ENCODE measurements around the gene KRT76.

KRT76 gene

GRCh38 chr12:52776913-52777395, at the start of gene KRT76:
KRT76 (minus strand) TSS chr12:52777345; CDS start chr12:52777291, 54 bp downstream.
- no peak for DNase-seq
- in situ Hi-C loops (cut with MboI; ENCODE audit: low pct_unique_long_range_greater_than_20kb, low sequenced_read_pairs): no loop called here

DNA sequence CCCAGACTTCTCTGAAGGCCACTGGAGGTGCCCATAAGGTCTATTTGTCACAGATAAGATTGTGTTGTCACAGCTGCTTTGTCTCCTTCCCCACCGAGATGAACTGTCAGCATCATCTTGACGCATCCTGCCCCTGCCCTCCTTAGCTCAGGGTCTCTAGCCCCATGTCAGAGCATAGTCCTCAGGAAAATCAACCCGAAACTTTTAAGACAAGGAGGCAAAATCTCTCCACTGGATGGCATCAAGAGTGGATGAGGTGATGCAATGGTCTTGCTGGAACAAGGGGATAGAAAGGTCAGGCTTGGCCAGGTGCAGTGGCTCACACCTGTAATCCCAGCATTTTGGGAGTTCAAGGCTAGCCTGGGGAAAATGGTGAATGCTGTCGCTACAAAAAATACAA, 48.8 kb upstream of the KRT76 start:
- in situ Hi-C loops (cut with MboI; ENCODE audit: low pct_unique_long_range_greater_than_20kb, low sequenced_read_pairs): no loop called here
- no peak for DNase-seq

GRCh38 chr12:52824741-52825410, 47.7 kb upstream of the KRT76 start:
- DNase-seq: no peak
- in situ Hi-C loops (cut with MboI; ENCODE audit: low pct_unique_long_range_greater_than_20kb, low sequenced_read_pairs): no loop called here

- in situ Hi-C loops (cut with MboI; ENCODE audit: low pct_unique_long_range_greater_than_20kb, low sequenced_read_pairs): no loop called here
- no peak for DNase-seq
Measured at GRCh38 chr12:52823761-52824450, 46.8 kb upstream of the KRT76 start.

DNA sequence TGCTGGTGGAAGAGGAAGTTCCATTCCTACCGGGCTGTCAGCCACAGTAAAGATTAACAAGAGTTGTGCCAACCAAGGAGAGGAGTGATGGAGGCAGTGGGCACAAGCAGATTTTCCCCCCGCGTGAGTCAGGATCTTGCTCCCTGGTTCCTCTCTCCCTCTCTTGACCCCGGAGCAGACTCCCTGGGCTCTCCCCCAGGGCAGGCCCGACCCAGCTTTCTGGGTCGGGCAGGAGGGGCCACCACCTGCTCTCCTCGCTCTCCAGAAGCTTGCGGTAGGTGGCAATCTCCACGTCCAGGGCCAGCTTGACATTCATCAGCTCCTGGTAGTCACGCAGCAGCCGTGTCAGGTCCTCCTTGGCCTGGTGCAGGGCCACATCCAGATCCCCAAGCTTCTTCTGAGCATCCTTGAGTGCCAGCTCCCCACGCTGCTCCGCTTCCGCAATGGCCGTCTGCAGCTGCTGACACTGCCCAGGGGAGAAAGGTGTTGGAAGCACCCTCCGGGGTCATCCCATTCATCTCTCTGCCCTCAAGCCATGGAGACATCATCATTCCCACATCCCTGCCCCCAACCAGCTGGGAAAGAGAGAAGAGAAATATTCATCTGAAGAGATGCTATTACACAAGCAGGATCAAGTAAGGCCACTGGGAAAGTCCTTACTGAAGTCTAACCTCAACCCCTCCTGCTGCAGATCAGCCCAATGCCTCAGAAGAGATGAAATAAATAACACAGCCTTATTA, 45.8 kb upstream of the KRT76 start:
- in situ Hi-C loops (cut with MboI; ENCODE audit: low pct_unique_long_range_greater_than_20kb, low sequenced_read_pairs): no loop called here
- DNase-seq: no peak

GRCh38 chr12:52821826-52822660, 44.9 kb upstream of the KRT76 start:
- in situ Hi-C loops (cut with MboI; ENCODE audit: low pct_unique_long_range_greater_than_20kb, low sequenced_read_pairs): no loop called here
- no peak for DNase-seq

GRCh38 chr12:52821071-52821730, 44.1 kb upstream of the KRT76 start:
- no peak for DNase-seq
- in situ Hi-C loops (cut with MboI; ENCODE audit: low pct_unique_long_range_greater_than_20kb, low sequenced_read_pairs): no loop called here

GRCh38 chr12:52820521-52820920, 43.4 kb upstream of the KRT76 start:
- in situ Hi-C loops (cut with MboI; ENCODE audit: low pct_unique_long_range_greater_than_20kb, low sequenced_read_pairs): no loop called here
- DNase-seq: no peak

DNA sequence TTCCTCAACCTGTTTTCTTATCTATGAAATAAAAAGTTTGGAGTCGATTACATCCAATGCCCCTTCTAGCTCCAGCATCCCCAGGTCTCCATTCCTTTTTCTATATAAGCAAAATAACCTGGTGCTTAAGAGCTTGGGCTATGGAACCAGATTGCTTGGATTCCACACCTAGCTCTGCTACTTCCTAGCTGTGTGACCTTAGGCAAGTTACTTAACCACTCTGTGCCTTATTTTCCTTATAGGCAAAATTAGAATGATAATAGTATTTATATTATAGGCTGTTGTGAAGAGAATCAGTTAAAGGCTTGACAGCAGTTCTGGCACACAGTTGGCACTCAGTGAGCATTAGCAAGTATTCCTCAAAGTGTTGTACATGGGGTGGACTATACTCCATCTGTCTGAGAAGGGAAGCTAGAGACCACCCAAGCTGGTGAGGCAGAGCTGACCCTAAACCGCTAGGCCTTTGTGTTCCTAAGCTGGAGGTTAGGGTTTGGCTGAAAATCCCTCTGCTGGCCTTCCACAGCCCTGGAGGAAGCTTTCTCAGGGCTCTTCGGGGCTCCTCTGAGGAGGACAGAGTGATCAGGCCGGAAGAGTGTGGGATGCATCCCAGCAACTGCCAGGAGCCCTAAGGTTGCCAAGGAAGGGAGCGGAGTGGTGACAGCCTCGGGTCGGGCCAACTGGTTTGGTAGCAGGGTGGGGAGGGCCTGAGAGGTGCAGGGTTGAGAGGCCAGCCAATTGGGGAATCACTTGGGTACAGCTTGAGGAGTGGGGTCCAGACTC, 42.8 kb upstream of the KRT76 start:
- DNase-seq: no peak
- in situ Hi-C loops (cut with MboI; ENCODE audit: low pct_unique_long_range_greater_than_20kb, low sequenced_read_pairs): no loop called here

GRCh38 chr12:52818887-52819420, 41.8 kb upstream of the KRT76 start:
- DNase-seq: no peak
- in situ Hi-C loops (cut with MboI; ENCODE audit: low pct_unique_long_range_greater_than_20kb, low sequenced_read_pairs): no loop called here

DNA sequence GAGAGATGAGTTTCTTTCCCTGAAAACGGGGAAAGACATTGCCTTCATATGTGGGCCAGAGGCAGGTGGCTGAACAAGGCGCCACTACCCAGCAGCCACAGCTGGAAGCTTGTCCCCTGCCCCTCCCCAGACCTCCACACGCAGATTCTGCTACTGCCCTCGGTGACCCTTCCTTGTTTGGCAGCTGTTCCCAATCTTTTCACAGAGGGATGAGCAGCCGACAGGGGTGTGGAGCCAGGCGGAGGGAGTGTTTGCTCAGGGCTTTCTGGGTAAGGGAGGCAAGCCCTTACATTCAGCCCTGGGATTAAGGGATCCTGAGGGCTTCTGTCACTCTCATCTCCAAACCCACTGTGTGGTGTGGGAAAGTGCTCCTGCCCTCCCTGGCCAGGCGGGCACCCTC, 41.2 kb upstream of the KRT76 start:
- in situ Hi-C loops (cut with MboI; ENCODE audit: low pct_unique_long_range_greater_than_20kb, low sequenced_read_pairs): no loop called here
- no peak for DNase-seq

DNA sequence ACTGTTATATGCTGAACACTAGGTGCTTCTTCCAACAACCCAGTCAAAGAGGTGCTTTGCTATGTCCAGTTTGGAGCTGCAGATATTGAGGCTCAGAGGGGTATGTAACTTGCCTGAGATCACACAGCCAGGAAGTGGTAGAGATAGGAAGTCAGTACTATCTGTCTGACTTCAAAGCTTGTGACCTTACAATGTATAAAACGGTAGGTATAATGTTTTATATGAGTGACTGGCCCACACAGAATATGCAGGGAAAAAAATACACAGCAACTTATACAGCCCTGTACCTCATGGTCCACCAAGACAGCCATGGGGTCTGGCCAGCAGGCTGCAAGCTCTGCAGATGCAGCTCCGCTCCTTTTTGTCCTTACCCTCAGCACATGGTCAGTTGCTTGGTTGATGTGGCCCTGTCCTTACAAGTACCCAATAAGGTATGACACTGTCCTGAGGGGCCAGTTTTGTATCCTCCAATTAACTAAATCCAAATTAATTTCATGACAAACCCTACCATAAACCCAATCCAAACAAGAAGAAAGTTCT, 40.6 kb upstream of the KRT76 start:
- DNase-seq: no peak
- in situ Hi-C loops (cut with MboI; ENCODE audit: low pct_unique_long_range_greater_than_20kb, low sequenced_read_pairs): no loop called here

GRCh38 chr12:52817003-52817698, 40.0 kb upstream of the KRT76 start:
- DNase-seq: no peak
- in situ Hi-C loops (cut with MboI; ENCODE audit: low pct_unique_long_range_greater_than_20kb, low sequenced_read_pairs): no loop called here

DNA sequence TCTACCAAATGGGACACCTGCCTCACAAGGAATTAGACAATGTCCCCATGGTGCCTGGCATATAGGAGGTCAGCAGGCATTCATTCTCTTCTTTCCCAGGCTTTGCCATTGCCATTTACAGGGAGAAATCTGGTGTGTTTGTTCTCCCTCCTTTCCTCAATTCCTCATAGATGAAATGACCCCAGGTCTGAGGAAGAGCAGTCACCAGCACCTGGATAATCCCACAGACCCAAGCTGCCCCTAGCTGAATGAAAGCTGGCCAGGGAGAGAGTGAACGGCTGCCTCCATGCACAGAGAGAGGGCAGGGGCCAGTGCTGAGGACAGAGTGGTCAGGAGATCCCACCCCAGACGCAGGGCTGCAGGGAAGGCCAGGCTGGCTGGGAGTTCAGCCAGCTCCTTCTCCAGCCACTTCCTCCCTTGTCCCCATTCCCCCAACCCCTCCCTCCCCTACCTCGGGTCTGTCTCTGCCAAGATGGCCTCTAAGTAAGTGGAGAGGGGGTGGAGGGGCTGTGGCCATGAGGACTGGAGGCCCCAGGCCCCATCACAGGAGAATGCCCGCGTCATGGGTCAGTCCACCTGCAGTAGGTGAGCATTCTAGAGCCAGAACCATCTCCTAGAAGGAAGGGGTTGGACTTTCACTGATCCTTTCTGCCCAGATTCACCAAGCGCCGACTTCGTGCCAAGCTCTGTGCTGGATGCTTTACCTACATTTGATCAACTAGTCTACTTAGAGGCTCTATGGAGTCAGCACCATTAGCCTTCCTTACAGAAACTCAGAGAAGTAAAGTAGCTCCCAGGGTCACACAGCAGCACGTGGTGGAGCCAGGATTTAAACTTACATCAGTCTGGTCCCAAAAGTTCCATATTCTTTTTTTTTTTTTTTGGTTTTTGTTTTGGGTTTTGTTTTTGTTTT, 38.8 kb upstream of the KRT76 start:
- no peak for DNase-seq
- in situ Hi-C loops (cut with MboI; ENCODE audit: low pct_unique_long_range_greater_than_20kb, low sequenced_read_pairs): no loop called here

GRCh38 chr12:52815161-52815560, 38.0 kb upstream of the KRT76 start:
- no peak for DNase-seq
- in situ Hi-C loops (cut with MboI; ENCODE audit: low pct_unique_long_range_greater_than_20kb, low sequenced_read_pairs): no loop called here

- in situ Hi-C loops (cut with MboI; ENCODE audit: low pct_unique_long_range_greater_than_20kb, low sequenced_read_pairs): no loop called here
- no peak for DNase-seq
Measured at GRCh38 chr12:52814710-52815155, 37.6 kb upstream of the KRT76 start.
